H54 (cell line): ENCODE measurements around the gene FABP6.

Experiments
- DNase-seq: peaks from one replicate; pipeline ENCODE4 v3.0.0; 2011; ENCODE audit warnings: low spot score, mixed read lengths; ENCODE audit not compliant: insufficient read length
- FAIRE-seq: peaks from 3 replicates; lab custom pipeline; 2011; peaks lifted over from hg19 to GRCh38; lab: Jason Lieb, UNC
- POLR2A ChIP-seq: IDR thresholded peaks from 2 replicates; pipeline ENCODE4 v1.6.1; 2011; ENCODE audit warnings: low read depth, mild to moderate bottlenecking, low read length

Gene FABP6

GRCh38 chr5:160278343-160278742 is 49.0 kb downstream of the FABP6 start:
- TF ChIP-seq POLR2A = no peak
- FAIRE-seq (no peak), DNase-seq (no peak)

- no peak for FAIRE-seq
- TF ChIP-seq POLR2A = no peak
- DNase-seq = no peak
These were observed 51.2 kb downstream of the FABP6 start for GRCh38 chr5:160280384-160281095.

GRCh38 chr5:160281275-160281674 is 52.0 kb downstream of the FABP6 start:
- DNase-seq (no peak), FAIRE-seq (no peak)
- no peak for TF ChIP-seq POLR2A

- FAIRE-seq = no peak
- no peak for TF ChIP-seq POLR2A
- no peak for DNase-seq
These were observed 55.1 kb downstream of the FABP6 start for GRCh38 chr5:160284291-160284873.

- FAIRE-seq (no peak), DNase-seq (no peak)
- TF ChIP-seq POLR2A = no peak
These were observed 56.0 kb downstream of the FABP6 start for GRCh38 chr5:160285316-160285715.

GRCh38 chr5:160286947-160287346 is 57.6 kb downstream of the FABP6 start:
- TF ChIP-seq POLR2A = no peak
- FAIRE-seq = no peak
- DNase-seq = no peak

GRCh38 chr5:160287378-160288051 is 58.2 kb downstream of the FABP6 start:
- no peak for TF ChIP-seq POLR2A
- DNase-seq = peak; percentile 18
- no peak for FAIRE-seq
